Panc1 (cell line): ENCODE data around the gene MYO5B. TPM values are rescaled to one million over a fixed set of nuclear protein-coding genes. Genes with fewer than 3 reads are reported as not detected.

ENCODE experiments used
- ATAC-seq: fragments of 200-7000 bp; cut with Tn5 transposase; 2 replicates; pipeline ENCODE4 v1.9.1; 2020; ENCODE audit warnings: mild to moderate bottlenecking, moderate library complexity
- BruUV-seq: library from RNA; stranded (reverse); fragments of 400-500 nt; replicated peaks from 2 replicates; lab custom pipeline; 2021; lab: Mats Ljungman, UMichigan
- CTCF ChIA-PET: fragments of 300-600 bp; sonication (Branson Sonifier 250); formaldehyde crosslinking; loops from one replicate; lab custom pipeline; 2022; ENCODE audit warnings: antibody characterized with exemption; lab: Charles Lee
- POLR2A ChIA-PET: fragments of 300-600 bp; sonication (Branson Sonifier 250); formaldehyde crosslinking; loops from one replicate; lab custom pipeline; 2022; ENCODE audit warnings: antibody characterized with exemption; lab: Charles Lee
- DNase-seq: peaks from one replicate; pipeline ENCODE4 v3.0.0-alpha.2; 2010; ENCODE audit warnings: low read depth, low spot score
- H3K27ac ChIP-seq: 2 replicates; pipeline ENCODE4 v1.5.1; 2011; ENCODE audit warnings: mild to moderate bottlenecking, low read length, inconsistent platforms
- H3K27me3 ChIP-seq: fragments of 200-500 bp; sonication (Bioruptor generic); 2 replicates; pipeline ENCODE4 v1.6.0; 2014; ENCODE audit warnings: low read length, inconsistent platforms; ENCODE audit not compliant: control insufficient read depth, insufficient read depth
- H3K36me3 ChIP-seq: fragments of 200-500 bp; sonication (Bioruptor generic); 2 replicates; pipeline ENCODE4 v1.5.1; 2014; ENCODE audit warnings: inconsistent platforms, mild to moderate bottlenecking, low read length, moderate library complexity; ENCODE audit not compliant: control insufficient read depth, insufficient read depth
- H3K4me1 ChIP-seq: 2 replicates; pipeline ENCODE4 v1.5.1; 2011; ENCODE audit warnings: inconsistent platforms, mild to moderate bottlenecking, low read length, moderate library complexity; ENCODE audit not compliant: control insufficient read depth, insufficient read depth
- H3K4me3 ChIP-seq, 2 experiments: 2 replicates each; pipeline ENCODE4 v1.5.1; 2011 to 2012; ENCODE audit warnings: low read depth in 2 of 2, low read length in 2 of 2, mild to moderate bottlenecking in 2 of 2, inconsistent platforms in 1 of 2, moderate library complexity in 1 of 2
- H3K9me3 ChIP-seq: fragments of 200-500 bp; sonication (Bioruptor generic); 2 replicates; pipeline ENCODE4 v1.5.1; 2014; ENCODE audit warnings: low read depth, mild to moderate bottlenecking, inconsistent platforms, low read length, moderate library complexity; ENCODE audit not compliant: control insufficient read depth, insufficient read depth
- POLR2AphosphoS5 ChIP-seq: IDR thresholded peaks from 2 replicates; pipeline ENCODE4 v1.6.1; 2012; ENCODE audit warnings: mild to moderate bottlenecking, low read depth, low read length, moderate library complexity
- SIN3A ChIP-seq: IDR thresholded peaks from 2 replicates; pipeline ENCODE4 v1.6.1; 2012; ENCODE audit warnings: low read depth, mild to moderate bottlenecking, low read length, moderate library complexity, borderline replicate concordance; ENCODE audit not compliant: insufficient read depth
- TCF7L2 ChIP-seq: IDR thresholded peaks from 2 replicates; pipeline ENCODE4 v1.6.1; 2011; ENCODE audit warnings: mild to moderate bottlenecking, low read depth, low read length, inconsistent platforms
- in situ Hi-C: cut with HindIII; loops from 2 replicates; pipeline ENCODE4 v1.10.0; 2016; ENCODE audit warnings: low sequenced_read_pairs, low pct_unique_long_range_greater_than_20kb
- intact Hi-C: fragments of 100-400 bp; cut with micrococcal nuclease; formaldehyde crosslinking; loops from one replicate; pipeline ENCODE4 v1.10.0; 2022; ENCODE audit not compliant: unreplicated experiment
- total RNA-seq: library from RNA; stranded (reverse); gene quantifications from one replicate; pipeline ENCODE4 v1.2.1, GENCODE V29; 2021; ENCODE audit not compliant: unreplicated experiment
- TF ChIP-seq, protein P1 (sequence below), 2 experiments: IDR thresholded peaks; 2 replicates each; pipeline ENCODE4 v1.6.1; 2011 to 2012; ENCODE audit warnings: low read depth in 2 of 2, control low read depth in 1 of 2, low read length in 1 of 2, mild to moderate bottlenecking in 1 of 2, moderate library complexity in 1 of 2; ENCODE audit not compliant: insufficient read depth in 1 of 2
- TF ChIP-seq, protein P2 (sequence below): fragments of 450-650 bp; IDR thresholded peaks from 2 replicates; pipeline ENCODE4 v1.5.1; 2017; ENCODE audit warnings: mild to moderate bottlenecking

MYO5B gene
- total RNA-seq, 1 experiment from 2014 or later, result 0.31 TPM

DNA sequence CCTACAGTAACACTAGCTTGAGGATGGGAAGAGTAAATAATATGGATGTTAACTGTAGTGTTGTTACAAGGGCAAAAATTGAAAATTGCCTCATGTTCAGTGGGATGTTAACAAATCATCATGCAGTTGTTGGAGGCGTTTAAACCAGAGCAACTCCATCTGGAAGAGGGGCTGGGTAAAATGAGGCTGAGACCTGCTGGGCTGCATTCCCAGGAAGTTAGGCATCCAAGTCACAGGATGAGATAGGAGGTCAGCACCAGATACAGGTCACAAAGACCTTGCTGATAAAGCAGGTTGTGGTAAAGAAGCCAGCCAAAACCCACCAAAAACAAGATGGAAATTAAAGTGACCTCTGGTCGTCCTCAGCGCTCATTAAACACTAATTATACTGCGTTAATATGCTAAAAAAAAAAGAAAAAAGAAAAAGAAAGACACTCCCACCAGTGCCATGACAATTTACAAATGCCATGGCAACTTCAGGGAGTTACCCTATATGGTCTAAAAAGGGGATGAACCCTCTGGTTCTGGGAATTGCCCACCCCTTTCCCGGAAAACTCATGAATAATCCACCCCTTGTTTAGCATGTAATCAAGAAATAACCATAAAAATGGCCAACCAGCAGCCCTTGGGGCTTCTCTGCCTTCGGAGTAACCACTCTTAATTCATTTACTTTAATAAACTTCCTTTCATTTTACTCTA, 101.4 kb downstream of the MYO5B start:
- ChIA-PET POLR2A (no interaction called here), CTCF (no interaction called here)
- Histone ChIP-seq H3K9me3 (no peaks in the 10 kb centered on the region), H3K4me1 (no peaks in the 10 kb centered on the region), H3K27ac (no peak overlapping the region), H3K4me3 (no peak overlapping the region), H3K36me3 (no peaks in the 10 kb centered on the region), H3K27me3 (no peaks in the 10 kb centered on the region)
- in situ Hi-C loops, result no loop called here
- intact Hi-C loops, result no loop called here
- ATAC-seq (no peak), DNase-seq (no peak)
- BruUV-seq, result no TSS peak
- TF ChIP-seq TCF7L2, result no peak
- TF ChIP-seq SIN3A, result no peak
- no peak for TF ChIP-seq POLR2AphosphoS5
- TF ChIP-seq, protein P1, sequence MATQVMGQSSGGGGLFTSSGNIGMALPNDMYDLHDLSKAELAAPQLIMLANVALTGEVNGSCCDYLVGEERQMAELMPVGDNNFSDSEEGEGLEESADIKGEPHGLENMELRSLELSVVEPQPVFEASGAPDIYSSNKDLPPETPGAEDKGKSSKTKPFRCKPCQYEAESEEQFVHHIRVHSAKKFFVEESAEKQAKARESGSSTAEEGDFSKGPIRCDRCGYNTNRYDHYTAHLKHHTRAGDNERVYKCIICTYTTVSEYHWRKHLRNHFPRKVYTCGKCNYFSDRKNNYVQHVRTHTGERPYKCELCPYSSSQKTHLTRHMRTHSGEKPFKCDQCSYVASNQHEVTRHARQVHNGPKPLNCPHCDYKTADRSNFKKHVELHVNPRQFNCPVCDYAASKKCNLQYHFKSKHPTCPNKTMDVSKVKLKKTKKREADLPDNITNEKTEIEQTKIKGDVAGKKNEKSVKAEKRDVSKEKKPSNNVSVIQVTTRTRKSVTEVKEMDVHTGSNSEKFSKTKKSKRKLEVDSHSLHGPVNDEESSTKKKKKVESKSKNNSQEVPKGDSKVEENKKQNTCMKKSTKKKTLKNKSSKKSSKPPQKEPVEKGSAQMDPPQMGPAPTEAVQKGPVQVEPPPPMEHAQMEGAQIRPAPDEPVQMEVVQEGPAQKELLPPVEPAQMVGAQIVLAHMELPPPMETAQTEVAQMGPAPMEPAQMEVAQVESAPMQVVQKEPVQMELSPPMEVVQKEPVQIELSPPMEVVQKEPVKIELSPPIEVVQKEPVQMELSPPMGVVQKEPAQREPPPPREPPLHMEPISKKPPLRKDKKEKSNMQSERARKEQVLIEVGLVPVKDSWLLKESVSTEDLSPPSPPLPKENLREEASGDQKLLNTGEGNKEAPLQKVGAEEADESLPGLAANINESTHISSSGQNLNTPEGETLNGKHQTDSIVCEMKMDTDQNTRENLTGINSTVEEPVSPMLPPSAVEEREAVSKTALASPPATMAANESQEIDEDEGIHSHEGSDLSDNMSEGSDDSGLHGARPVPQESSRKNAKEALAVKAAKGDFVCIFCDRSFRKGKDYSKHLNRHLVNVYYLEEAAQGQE (IDR thresholded peaks at IDR 0.05; ENCODE audit: insufficient read depth in 1 of 2, low read depth in 2 of 2, low read length in 1 of 2), result no peak
- TF ChIP-seq, protein P2, sequence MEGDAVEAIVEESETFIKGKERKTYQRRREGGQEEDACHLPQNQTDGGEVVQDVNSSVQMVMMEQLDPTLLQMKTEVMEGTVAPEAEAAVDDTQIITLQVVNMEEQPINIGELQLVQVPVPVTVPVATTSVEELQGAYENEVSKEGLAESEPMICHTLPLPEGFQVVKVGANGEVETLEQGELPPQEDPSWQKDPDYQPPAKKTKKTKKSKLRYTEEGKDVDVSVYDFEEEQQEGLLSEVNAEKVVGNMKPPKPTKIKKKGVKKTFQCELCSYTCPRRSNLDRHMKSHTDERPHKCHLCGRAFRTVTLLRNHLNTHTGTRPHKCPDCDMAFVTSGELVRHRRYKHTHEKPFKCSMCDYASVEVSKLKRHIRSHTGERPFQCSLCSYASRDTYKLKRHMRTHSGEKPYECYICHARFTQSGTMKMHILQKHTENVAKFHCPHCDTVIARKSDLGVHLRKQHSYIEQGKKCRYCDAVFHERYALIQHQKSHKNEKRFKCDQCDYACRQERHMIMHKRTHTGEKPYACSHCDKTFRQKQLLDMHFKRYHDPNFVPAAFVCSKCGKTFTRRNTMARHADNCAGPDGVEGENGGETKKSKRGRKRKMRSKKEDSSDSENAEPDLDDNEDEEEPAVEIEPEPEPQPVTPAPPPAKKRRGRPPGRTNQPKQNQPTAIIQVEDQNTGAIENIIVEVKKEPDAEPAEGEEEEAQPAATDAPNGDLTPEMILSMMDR, result no peak

DNA sequence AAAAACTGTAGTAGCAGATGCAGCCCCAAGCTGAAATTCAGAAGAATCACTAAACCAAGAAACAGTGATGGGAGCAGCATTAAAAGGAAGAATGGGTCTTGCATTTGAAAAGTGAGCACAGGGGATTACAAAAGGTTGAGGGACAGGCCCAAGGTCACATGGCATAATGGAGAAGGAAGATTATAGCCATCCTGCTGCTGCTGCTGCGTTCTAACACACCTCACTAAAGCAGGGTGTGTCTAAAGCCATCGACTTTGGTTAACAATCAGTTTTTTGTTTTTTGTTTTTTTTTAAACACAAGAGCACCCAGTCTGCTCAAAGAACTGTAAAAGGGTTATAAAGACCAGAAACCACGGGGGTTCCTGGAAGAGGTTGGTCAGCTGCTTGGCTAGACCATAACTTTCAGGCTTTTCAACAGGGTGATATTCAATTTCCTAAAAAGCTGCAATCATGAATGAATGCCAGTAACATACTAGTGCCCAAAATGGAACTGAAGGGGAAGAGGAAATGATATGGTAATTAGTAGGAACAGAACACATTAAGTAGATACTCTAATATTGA, 102.6 kb downstream of the MYO5B start:
- no peaks in the 10 kb centered on the region for H3K27me3 ChIP-seq
- H3K4me3 ChIP-seq, result no peak overlapping the region
- H3K27ac ChIP-seq, result no peak overlapping the region
- in situ Hi-C loops, result no loop called here
- intact Hi-C loops, result no loop called here
- DNase-seq (no peak), ATAC-seq (no peak)
- ChIA-PET CTCF (no interaction called here), POLR2A (no interaction called here)
- no peaks in the 10 kb centered on the region for H3K36me3 ChIP-seq
- H3K4me1 ChIP-seq, result no peaks in the 10 kb centered on the region
- TF ChIP-seq TCF7L2 (no peak), POLR2AphosphoS5 (no peak), SIN3A (no peak)
- TF ChIP-seq, protein P2, result no peak
- TF ChIP-seq, protein P1 (IDR thresholded peaks at IDR 0.05; ENCODE audit: insufficient read depth in 1 of 2, low read depth in 2 of 2, low read length in 1 of 2), result no peak
- no peaks in the 10 kb centered on the region for H3K9me3 ChIP-seq
- BruUV-seq, result no TSS peak
